Ecto neural progenitor cell (in vitro differentiated cells): ENCODE results near the gene PAX2.

Experiments
- DNase-seq: peaks from one replicate; pipeline ENCODE4 v3.0.0-alpha.2; 2018; ENCODE audit warnings: low spot score

The PAX2 gene

DNA sequence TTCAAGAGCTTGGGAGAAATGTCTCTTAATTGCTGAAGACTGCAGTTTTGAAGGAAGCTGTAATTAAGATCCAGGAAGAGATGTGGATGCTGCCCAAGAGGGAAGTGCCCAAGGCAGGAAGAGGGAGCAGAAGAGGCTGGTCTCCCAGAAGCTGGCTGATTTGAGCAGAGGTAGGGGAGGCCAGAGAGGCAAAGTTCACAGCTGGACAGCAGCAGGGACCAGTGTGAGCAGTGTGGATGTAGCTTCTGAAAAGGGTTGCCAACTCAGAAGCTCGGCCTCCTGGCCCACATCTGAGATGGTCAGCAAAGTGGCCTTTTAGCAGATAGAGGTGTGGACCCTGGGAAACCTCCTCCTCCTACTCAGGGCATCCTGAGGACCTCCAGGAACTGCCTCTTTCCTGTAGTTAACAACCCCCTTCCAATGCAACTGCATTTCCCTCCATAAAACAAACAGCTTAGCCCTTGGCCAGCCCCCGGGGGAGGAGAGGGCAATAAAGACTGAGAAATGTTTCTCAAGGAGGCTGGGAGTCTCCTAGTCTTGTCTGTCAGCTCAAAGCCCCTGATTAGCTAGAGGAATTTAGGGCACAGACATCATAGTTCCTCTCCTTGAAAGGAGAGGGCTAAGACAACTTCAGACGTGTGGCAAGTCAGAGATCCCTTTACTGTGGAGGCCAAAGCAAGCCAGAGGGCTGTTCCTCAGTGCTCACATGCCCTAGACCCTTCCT, 69.5 kb downstream of the PAX2 start:
- no peak for DNase-seq

DNA sequence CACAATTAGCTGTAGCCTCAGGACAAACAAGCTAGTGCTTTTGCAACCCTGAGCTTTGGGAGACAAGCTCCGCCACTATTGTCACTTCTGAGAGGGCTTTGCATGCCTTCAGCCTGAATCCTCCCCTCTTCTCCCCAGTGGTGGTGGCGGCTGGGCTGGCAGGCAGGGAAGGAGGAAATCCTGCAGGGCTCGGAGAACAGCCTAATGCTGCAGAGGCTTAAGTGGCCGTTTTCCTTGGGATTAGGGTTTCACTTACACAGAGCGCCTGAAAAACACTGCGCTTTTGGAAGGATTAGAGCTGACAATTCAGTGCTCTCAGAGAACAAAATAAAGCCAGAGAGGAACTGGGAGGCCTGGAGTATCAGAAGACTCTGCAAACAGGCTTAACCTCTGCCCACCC, 71.3 kb downstream of the PAX2 start:
- peak; percentile 83 for DNase-seq

DNA sequence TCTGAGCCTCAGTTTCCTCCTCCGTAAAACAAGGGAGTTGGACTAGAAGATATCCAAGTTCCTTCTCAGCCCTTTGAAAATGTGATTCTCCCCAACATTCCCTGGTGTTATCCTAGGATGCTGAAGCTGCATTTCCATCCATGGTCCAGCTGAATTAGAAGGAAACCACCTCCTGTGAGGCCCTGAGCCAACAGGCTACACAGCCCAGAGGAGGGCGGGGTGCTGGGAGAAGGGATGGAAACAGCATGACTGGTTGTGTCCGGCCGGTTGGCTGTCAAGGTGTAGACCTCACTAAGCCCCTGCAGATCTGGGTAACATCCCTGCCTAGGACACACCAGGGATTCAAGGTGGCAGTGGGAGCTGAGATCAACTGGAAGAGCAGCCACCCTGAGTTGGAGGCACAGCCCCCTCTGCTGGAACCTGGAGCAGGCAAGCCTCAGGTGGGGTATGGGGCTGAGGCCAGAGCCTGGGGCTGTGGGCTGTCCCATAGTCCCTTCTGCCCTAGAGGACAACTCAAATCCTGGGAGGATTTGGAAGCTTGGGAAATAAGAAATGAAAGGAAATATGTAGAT, 72.0 kb downstream of the PAX2 start:
- no peak for DNase-seq

DNA sequence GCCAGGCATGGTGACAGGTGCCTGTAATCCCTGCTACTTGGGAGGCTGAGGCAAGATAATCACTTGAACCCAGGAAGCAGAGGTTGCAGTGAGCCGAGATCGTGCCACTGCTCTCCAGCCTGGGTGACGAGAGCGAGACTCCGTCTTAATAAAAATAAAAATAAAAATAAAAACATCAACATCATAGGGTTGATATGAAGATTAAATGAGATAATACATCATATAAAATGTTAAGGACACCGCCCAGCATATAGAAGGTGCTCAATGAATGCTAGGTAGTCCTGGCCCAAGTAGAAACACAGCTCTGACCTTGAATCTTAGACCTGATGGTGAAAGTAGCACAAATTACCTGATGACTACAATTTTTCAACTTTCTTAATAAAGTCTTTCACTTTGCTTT, 74.0 kb downstream of the PAX2 start:
- no peak for DNase-seq

DNA sequence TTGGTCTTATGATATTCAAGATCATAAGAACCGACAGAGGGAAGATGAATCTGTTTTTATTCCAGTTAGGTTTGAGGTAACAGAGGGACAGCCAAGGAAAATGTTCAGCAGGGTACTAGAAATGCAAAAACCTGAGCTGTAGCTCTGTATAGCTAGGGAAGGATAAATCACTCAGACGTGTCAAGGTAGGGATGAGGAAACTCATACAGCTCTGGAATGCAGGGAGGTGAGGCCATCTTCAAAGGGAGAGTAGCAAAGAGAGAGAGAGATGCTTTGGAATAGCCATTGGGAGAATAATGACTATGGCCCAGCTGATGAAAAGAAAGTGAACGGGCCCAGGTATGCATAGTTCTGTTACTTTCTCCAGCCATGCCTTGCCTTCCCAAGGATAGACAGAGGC, 77.8 kb downstream of the PAX2 start:
- DNase-seq = no peak

DNA sequence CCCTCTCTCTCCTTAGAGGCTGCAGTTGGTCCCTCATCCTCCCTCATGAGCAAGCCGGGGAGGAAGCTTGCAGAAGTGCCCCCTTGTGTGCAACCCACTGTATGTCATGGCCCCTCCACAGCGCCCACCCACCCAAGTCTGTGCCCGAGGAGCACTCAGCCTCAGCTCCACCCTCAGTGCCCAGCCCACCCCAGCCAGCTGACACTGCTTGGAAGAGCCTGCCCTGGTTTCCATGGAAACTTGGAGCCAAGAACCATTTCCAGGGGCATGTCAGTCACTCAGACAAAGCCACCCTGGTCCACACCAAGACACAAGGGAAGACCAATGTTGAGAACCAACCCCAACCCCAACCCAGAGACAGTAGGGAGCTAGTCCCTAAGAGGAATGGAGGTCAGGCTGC, 79.5 kb downstream of the PAX2 start:
- DNase-seq = no peak

DNA sequence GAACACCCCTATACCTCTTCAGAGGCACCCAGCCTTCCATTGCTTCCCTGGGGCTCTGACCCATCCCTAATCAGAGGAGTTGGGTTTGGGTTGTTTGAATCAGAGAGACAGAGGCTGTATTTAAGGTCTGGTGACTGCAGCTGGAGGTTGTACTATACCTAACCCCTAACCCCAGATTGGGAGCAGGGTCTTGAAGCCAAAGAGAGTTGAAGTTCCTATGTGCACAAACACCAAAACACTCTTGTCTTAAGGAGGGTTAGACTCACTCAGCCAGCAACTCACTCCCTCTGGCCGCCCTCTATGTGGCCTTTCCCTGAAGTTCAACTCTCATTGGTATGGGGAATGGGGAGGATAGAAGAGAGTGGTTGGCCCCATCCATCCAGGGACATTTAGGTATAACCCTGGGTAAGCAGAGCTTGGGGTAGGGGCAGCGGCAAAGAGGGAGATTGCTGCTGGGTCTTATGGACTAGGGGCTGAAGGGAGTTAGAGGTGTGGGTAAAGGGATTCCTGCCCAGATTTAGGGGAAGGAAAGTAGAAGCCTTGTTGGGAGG, 80.0 kb downstream of the PAX2 start:
- peak; percentile 47 for DNase-seq

DNA sequence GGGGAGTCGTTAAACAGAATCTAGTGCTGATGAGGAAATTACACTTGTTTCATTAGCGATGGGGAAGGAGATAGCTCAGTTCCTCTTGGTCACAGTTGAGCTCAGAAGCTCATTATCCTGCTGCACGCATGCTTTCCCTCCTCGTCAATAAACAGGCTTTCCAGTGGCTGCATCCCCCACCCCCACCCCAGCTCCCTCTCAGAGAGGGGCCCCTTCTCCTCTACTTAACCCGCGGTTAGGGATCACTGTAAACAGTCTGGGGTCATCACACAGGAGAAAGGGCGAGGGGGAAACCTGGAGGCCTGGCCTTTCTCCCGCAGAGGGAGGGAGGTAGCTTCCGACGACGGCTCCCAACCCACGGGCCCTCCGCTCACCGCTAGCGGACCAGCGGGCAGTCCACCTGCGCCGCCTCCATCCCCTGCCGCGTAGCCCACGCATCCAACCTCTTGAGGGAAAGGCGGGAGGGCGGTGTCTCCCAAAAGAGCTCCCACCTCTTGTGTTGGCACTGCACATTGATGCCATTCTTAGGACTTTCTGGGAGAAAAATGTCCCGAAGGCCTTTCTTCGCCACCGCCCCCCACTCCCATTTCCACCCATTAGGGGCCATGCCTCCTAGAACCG, 80.8 kb downstream of the PAX2 start:
- DNase-seq = peak; percentile 57

DNA sequence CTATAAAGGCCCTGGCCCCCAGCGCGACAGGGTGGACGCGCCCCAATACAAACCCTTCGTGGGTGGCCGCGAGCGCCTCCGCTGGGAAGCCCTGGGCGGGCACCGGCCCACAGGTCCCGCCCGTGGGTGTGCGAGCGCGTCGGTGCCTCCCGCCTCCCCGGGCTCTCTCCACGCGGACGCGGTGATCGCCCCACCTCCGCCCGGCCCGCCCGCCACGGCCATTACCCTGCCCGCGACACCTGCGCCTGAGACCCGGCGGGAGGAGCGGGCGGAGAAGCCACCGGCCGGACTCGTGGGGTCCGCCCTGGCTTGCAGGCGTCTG, 81.2 kb downstream of the PAX2 start:
- no peak for DNase-seq

DNA sequence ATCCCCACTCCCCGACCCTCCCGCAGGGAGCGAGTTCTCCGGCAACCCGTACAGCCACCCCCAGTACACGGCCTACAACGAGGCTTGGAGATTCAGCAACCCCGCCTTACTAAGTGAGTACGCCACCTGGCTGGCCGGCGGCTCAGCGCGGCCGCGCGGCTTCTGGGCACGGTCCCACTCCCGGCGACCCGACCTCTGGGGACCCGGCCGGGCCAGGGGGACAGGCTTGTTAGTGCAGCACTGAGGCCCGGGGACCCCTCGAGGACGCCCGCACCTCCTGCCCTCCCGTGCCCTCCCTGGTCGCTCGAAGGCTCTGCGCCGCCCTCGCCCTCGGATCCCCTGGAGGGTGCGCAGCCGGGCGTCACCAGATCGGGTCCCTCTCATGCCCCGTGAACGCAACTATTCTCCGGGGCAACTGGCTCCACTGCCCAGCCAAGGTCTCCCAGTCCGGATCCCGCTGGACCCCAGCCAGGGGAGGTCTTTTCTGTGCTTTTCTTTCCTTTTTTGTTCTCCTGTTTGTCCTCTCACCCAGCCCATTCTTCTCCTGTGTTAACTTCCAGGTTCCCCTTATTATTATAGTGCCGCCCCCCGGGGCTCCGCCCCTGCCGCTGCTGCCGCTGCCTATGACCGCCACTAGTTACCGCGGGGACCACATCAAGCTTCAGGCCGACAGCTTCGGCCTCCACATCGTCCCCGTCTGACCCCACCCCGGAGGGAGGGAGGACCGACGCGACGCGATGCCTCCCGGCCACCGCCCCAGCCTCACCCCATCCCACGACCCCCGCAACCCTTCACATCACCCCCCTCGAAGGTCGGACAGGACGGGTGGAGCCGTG, 81.8 kb downstream of the PAX2 start:
- peak; percentile 75 for DNase-seq

DNA sequence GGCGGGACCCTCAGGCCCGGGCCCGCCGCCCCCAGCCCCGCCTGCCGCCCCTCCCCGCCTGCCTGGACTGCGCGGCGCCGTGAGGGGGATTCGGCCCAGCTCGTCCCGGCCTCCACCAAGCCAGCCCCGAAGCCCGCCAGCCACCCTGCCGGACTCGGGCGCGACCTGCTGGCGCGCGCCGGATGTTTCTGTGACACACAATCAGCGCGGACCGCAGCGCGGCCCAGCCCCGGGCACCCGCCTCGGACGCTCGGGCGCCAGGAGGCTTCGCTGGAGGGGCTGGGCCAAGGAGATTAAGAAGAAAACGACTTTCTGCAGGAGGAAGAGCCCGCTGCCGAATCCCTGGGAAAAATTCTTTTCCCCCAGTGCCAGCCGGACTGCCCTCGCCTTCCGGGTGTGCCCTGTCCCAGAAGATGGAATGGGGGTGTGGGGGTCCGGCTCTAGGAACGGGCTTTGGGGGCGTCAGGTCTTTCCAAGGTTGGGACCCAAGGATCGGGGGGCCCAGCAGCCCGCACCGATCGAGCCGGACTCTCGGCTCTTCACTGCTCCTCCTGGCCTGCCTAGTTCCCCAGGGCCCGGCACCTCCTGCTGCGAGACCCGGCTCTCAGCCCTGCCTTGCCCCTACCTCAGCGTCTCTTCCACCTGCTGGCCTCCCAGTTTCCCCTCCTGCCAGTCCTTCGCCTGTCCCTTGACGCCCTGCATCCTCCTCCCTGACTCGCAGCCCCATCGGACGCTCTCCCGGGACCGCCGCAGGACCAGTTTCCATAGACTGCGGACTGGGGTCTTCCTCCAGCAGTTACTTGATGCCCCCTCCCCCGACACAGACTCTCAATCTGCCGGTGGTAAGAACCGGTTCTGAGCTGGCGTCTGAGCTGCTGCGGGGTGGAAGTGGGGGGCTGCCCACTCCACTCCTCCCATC, 82.7 kb downstream of the PAX2 start:
- peak; percentile 85 for DNase-seq

DNA sequence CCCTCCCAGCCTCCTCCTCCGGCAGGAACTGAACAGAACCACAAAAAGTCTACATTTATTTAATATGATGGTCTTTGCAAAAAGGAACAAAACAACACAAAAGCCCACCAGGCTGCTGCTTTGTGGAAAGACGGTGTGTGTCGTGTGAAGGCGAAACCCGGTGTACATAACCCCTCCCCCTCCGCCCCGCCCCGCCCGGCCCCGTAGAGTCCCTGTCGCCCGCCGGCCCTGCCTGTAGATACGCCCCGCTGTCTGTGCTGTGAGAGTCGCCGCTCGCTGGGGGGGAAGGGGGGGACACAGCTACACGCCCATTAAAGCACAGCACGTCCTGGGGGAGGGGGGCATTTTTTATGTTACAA, 83.3 kb downstream of the PAX2 start:
- no peak for DNase-seq

DNA sequence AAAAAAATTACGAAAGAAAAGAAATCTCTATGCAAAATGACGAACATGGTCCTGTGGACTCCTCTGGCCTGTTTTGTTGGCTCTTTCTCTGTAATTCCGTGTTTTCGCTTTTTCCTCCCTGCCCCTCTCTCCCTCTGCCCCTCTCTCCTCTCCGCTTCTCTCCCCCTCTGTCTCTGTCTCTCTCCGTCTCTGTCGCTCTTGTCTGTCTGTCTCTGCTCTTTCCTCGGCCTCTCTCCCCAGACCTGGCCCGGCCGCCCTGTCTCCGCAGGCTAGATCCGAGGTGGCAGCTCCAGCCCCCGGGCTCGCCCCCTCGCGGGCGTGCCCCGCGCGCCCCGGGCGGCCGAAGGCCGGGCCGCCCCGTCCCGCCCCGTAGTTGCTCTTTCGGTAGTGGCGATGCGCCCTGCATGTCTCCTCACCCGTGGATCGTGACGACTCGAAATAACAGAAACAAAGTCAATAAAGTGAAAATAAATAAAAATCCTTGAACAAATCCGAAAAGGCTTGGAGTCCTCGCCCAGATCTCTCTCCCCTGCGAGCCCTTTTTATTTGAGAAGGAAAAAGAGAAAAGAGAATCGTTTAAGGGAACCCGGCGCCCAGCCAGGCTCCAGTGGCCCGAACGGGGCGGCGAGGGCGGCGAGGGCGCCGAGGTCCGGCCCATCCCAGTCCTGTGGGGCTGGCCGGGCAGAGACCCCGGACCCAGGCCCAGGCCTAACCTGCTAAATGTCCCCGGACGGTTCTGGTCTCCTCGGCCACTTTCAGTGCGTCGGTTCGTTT, 83.9 kb downstream of the PAX2 start:
- DNase-seq = no peak

DNA sequence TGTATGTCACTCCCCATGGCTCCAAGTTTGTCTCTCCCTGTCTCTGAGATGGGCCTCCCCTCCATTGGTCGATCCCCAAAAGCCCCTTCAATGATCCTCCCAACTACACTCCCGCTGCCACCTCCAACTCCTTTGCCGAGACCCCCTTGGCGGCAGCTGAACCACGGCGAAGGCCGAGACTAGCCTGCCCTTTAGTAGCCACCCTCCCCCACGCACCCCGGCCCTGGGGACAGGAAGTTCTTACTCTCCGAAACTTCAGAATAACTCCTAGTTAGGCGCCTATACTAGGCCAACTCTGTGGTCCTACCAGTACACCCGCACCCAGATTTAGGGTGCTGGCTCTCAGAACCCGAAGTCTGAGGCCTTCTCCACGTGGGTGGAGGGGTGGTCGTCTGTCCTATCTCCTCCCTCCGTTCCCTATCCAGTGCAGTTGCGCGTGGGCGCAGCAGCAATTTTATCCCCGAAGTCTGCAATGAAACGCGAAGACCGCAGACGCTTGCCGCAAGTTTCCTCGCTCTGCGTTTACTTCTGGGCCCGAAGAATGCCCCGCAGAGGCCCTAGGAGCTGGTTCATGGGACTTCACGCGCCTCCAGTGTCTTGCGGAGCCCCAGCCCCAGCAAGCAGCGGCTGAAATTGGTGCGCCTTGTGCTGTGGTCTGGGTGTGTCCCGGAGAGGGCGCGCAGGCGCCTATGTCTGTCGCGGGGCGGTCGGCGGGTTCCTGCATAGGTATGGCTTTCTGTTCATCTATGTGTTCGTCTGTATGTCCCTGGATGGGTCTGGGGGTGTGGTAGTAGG, 84.7 kb downstream of the PAX2 start:
- no peak for DNase-seq

DNA sequence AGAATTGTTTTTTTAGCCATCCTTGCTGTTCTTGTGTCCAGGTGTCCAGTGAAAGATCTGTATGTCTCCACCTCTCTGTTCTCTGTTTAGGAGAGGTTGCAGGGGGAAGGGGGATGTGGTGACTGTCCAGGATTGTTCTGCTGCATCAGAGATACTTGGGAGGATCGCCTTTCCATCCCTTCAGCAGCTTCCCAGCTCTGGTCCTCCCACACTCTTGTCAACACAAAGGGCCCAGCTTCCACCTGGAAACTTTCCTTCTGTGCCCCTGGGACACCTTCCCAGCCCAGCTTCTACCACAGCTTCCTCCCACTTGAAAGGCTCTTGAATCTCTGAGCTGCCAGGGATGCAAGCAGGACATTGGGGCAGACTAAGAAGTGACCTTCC, 85.3 kb downstream of the PAX2 start:
- no peak for DNase-seq

DNA sequence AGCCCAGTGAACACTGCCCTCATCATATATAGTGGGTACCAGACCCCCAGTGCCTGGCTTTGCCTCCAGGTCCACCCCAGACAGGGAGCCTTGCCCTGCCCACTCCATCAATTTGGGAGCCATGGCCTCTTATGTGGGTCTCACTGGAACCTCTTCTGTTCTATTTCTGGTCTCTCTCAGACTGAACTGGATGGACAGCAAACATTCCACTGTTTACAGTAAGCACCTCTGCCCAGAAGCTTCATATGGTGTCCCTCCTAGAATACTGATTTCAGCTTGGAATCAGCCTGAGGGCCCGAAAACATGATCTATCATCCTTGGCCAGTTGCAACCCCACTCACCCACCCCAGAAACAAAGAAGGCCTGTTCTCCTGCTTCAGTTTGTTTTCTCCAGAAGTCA, 86.4 kb downstream of the PAX2 start:
- DNase-seq = no peak

DNA sequence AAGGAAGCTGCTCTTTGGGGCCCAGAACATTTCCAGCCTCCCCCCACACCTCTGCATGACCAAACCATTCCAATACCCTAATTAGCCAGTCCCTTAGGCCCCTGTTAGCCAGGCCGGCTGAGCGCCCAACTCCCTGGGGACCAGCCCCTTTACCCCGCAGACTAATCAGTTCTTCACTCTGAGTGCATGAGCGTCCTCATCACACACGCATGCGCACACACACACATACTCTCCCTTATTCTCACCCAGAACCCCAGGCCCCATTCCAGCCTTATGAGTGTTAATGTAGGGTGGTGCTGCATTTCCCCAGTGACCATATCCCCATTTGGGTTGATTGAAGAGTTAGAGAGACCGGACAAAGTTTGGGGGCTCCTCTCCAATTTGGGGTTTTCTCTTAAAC, 90.4 kb downstream of the PAX2 start:
- DNase-seq = no peak

DNA sequence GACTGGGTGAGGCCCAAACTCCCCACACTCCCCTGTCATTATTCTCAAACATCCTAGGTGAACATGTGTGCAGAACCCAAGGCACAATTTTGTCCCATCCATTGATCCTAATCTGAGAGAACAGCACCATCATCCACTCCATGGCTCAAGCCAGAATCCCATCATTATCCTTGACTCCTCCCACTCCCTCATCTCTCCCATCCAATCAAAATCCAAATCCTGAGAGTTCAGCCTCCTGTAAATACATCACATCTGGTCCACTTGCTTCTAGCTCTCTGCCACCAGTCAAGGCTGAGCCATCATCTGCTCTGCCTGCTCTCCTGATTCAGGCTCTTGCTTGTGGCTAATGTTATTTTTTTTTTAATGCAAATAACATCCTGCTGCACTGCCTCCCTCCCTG, 91.5 kb downstream of the PAX2 start:
- no peak for DNase-seq

DNA sequence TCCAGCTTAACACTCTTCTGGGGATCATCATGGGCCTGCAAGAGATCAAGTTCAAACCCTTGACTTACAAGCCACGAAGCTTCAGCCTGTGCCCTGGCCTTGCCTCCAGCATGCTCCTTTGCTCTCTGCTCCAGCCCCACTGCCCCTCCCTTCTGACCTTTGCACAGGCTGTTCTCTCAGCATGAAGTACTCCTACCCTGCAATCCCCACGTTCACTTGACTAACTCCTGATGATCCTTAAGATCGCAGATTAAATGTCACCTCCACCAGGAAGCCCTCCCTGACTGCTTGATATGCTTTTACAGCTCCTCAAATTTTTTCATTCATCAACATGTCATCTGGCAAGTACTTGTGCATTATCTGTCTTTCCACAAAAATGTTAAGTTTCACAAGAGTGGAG, 91.9 kb downstream of the PAX2 start:
- no peak for DNase-seq

DNA sequence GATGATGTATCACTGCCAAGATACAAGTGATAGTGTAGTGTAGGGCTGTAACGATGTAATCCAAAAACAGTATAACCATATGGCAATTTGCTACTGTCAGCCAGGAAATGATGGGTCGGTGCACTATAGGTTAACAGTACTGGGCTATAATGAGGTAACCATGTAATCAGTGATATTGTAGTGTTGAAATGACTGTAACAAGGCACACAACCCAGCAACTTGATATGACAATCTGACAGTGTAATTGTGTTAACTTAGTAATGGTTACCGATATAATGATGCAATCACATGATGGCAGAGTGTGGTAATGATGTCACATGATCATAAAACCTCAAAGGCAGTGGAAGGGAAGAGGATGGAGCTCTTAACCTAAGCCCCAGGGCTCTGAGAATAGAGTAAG, 93.6 kb downstream of the PAX2 start:
- no peak for DNase-seq
